B cell (primary cell): Measurements from ENCODE around the gene LHFPL6. TPM values are rescaled to one million over a fixed set of nuclear protein-coding genes. Genes with fewer than 3 reads are reported as not detected.

Experiments used
- ATAC-seq: fragments of 200-7000 bp; cut with Tn5 transposase; one replicate; pipeline ENCODE4 v1.10.0; 2021; ENCODE audit warnings: low read depth, mild to moderate bottlenecking, moderate number of reproducible peaks, moderate library complexity
- CTCF ChIA-PET: fragments of 350-600 bp; sonication (Branson Sonifier 250); formaldehyde crosslinking; loops from one replicate; lab custom pipeline; 2021; ENCODE audit warnings: antibody characterized with exemption, inconsistent platforms; lab: Charles Lee
- POLR2A ChIA-PET: fragments of 350-600 bp; sonication (Branson Sonifier 250); formaldehyde crosslinking; loops from one replicate; lab custom pipeline; 2021; ENCODE audit warnings: antibody characterized with exemption; lab: Charles Lee
- DNase-seq: peaks from one replicate; pipeline ENCODE4 v3.0.0; 2013
- H2AFZ ChIP-seq: 2 replicates; pipeline ENCODE4 v1.6.1; 2012; ENCODE audit warnings: mild to moderate bottlenecking, low read depth, low read length; ENCODE audit not compliant: insufficient read depth, poor library complexity, severe bottlenecking
- H3K27ac ChIP-seq, 2 donors: 1 replicate in 1 of 2; 2 replicates in 1 of 2; pipeline ENCODE4 v1.5.1; 2012 to 2013; ENCODE audit warnings: low read length in 2 of 2, mild to moderate bottlenecking in 2 of 2, moderate library complexity in 1 of 2
- H3K27me3 ChIP-seq, 4 experiments: fragments of 200-600 bp in 1 of 4; sonication (generic) in 1 of 4; replicated peaks in 1 of 4; 1 replicate in 2 of 4; 2 replicates in 2 of 4; pipeline versions ENCODE4 v1.6.1 to v1.7.0; 2013 to 2016; ENCODE audit warnings: low read length in 3 of 4, mild to moderate bottlenecking in 2 of 4, mixed read lengths in 1 of 4, moderate library complexity in 1 of 4; ENCODE audit not compliant: insufficient read depth in 4 of 4, control insufficient read depth in 3 of 4; ENCODE audit errors: control extremely low read depth in 1 of 4
- H3K36me3 ChIP-seq, 2 experiments: replicated peaks in 1 of 2; 1 replicate in 1 of 2; 2 replicates in 1 of 2; pipeline versions ENCODE4 v1.6.1 to v1.7.1; 2013; ENCODE audit warnings: low read length in 1 of 2; ENCODE audit not compliant: insufficient read depth in 2 of 2, control insufficient read depth in 1 of 2; ENCODE audit errors: control extremely low read depth in 1 of 2, extremely low read depth in 1 of 2
- H3K4me1 ChIP-seq, 2 donors: fragments of 200-600 bp in 1 of 2; sonication (generic) in 1 of 2; 1 replicate in 1 of 2; 2 replicates in 1 of 2; pipeline versions ENCODE4 v1.5.1 to v1.6.1; 2013 to 2017; ENCODE audit warnings: low read length in 2 of 2; ENCODE audit not compliant: control insufficient read depth in 2 of 2, insufficient read depth in 2 of 2
- H3K4me2 ChIP-seq: replicated peaks from 2 replicates; pipeline ENCODE3; 2012; ENCODE audit warnings: mild to moderate bottlenecking, low read depth, low read length; ENCODE audit not compliant: poor library complexity, severe bottlenecking
- H3K4me3 ChIP-seq, 5 experiments: fragments of 200-600 bp in 1 of 5; sonication (generic) in 1 of 5; 1 replicate in 3 of 5; 2 replicates in 2 of 5; pipeline versions ENCODE4 v1.5.1 to v1.7.0; 2011 to 2016; ENCODE audit warnings: low read length in 4 of 5, mild to moderate bottlenecking in 4 of 5, low read depth in 2 of 5, control low read depth in 1 of 5, moderate library complexity in 1 of 5; ENCODE audit not compliant: insufficient read depth in 1 of 5; ENCODE audit errors: control extremely low read depth in 1 of 5, extremely low read depth in 1 of 5
- H3K79me2 ChIP-seq: fragments of 200-600 bp; sonication (generic); one replicate; pipeline ENCODE4 v1.6.0; 2016; ENCODE audit warnings: low read length; ENCODE audit not compliant: control insufficient read depth, insufficient read depth
- H3K9ac ChIP-seq: fragments of 200-600 bp; sonication (generic); 2 replicates; pipeline ENCODE4 v1.6.1; 2017; ENCODE audit warnings: mild to moderate bottlenecking, low read length, moderate library complexity
- H3K9me3 ChIP-seq, 3 donors: one replicate each; pipeline versions ENCODE4 v1.6.1 to v1.7.1; 2013; ENCODE audit warnings: low read length in 2 of 3; ENCODE audit not compliant: control insufficient read depth in 2 of 3, insufficient read depth in 1 of 3; ENCODE audit errors: control extremely low read depth in 1 of 3
- H4K20me1 ChIP-seq: 2 replicates; pipeline ENCODE4 v1.6.0; 2012; ENCODE audit warnings: mild to moderate bottlenecking, low read length; ENCODE audit not compliant: insufficient read depth, control insufficient read depth, poor library complexity, severe bottlenecking
- H3K27ac Mint-ChIP-seq: one replicate; pipeline ENCODE4 v1.8.0; 2021; ENCODE audit warnings: mixed read lengths
- H3K27me3 Mint-ChIP-seq: one replicate; pipeline ENCODE4 v1.8.0; 2021; ENCODE audit warnings: mixed read lengths
- H3K4me1 Mint-ChIP-seq: one replicate; pipeline ENCODE4 v1.8.0; 2021; ENCODE audit warnings: mixed read lengths
- H3K4me3 Mint-ChIP-seq: one replicate; pipeline ENCODE4 v1.8.0; 2021; ENCODE audit warnings: mixed read lengths
- H3K9me3 Mint-ChIP-seq: one replicate; pipeline ENCODE4 v1.8.0; 2022; ENCODE audit warnings: mixed read lengths; ENCODE audit not compliant: insufficient read depth
- EZH2 ChIP-seq: IDR thresholded peaks from 2 replicates; pipeline ENCODE4 v1.6.1; 2012; ENCODE audit warnings: borderline replicate concordance, low read depth, mild to moderate bottlenecking, moderate library complexity, low read length; ENCODE audit not compliant: insufficient read depth, poor library complexity, severe bottlenecking
- WGBS: methylation state at CpG from one replicate; pipeline ENCODE4 v1.1.5; 2013; ENCODE audit warnings: missing lambda C conversion rate; ENCODE audit not compliant: insufficient coverage; 5-methylcytosine and 5-hydroxymethylcytosine counted together
- intact Hi-C: fragments of 100-400 bp; cut with micrococcal nuclease; formaldehyde crosslinking; loops from one replicate; pipeline ENCODE4 v1.10.0; 2022
- polyA plus RNA-seq: library from polyadenylated mRNA; depleted of rRNA; stranded (reverse); fragments of >200 nt; gene quantifications from 2 replicates; pipeline ENCODE4 v1.2.3, GENCODE V29; 2012
- total RNA-seq, 2 donors: library from RNA; stranded (reverse); fragments of 120-200 nt in 1 of 2; gene quantifications; 1 replicate in 1 of 2; 2 replicates in 1 of 2; pipeline versions ENCODE4 v1.2.3 to v1.2.4, GENCODE V29; 2013 to 2022
- TF ChIP-seq, protein P1 (sequence below): fragments of 200-600 bp; IDR thresholded peaks from one replicate; pipeline ENCODE4 v1.8.0; 2022; ENCODE audit warnings: antibody characterized with exemption, mild to moderate bottlenecking

LHFPL6 gene
- total and polyA plus RNA-seq, 2 donors (not counting 1 experiment from before 2014, with no cell fraction given): 0.01 TPM; not detected in 1

GRCh38 chr13:39403106-39403505 lies 199.9 kb downstream of the LHFPL6 start:
- no peak overlapping the region for H3K9ac ChIP-seq
- no peaks in the 10 kb centered on the region for H3K36me3 ChIP-seq
- ChIA-PET CTCF (no interaction called here), POLR2A (no interaction called here)
- no peak for TF ChIP-seq EZH2
- TF ChIP-seq, protein P1, sequence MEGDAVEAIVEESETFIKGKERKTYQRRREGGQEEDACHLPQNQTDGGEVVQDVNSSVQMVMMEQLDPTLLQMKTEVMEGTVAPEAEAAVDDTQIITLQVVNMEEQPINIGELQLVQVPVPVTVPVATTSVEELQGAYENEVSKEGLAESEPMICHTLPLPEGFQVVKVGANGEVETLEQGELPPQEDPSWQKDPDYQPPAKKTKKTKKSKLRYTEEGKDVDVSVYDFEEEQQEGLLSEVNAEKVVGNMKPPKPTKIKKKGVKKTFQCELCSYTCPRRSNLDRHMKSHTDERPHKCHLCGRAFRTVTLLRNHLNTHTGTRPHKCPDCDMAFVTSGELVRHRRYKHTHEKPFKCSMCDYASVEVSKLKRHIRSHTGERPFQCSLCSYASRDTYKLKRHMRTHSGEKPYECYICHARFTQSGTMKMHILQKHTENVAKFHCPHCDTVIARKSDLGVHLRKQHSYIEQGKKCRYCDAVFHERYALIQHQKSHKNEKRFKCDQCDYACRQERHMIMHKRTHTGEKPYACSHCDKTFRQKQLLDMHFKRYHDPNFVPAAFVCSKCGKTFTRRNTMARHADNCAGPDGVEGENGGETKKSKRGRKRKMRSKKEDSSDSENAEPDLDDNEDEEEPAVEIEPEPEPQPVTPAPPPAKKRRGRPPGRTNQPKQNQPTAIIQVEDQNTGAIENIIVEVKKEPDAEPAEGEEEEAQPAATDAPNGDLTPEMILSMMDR: no peak
- no peak for ATAC-seq
- no peak overlapping the region for H3K27ac ChIP-seq
- no peaks in the 10 kb centered on the region for H4K20me1 ChIP-seq
- H3K27me3 ChIP-seq: no peaks in the 10 kb centered on the region
- no peak overlapping the region for H3K4me2 ChIP-seq
- Mint-ChIP-seq H3K27me3 (no peaks in the 10 kb centered on the region), H3K4me1 (no peaks in the 10 kb centered on the region), H3K9me3 (no peaks in the 10 kb centered on the region), H3K27ac (no peak overlapping the region), H3K4me3 (no peak overlapping the region)
- no peak overlapping the region for H2AFZ ChIP-seq
- H3K4me3 ChIP-seq: no peak overlapping the region
- H3K4me1 ChIP-seq: no peaks in the 10 kb centered on the region
- no peak for DNase-seq
- intact Hi-C loops: no loop called here
- H3K79me2 ChIP-seq: no peaks in the 10 kb centered on the region
- H3K9me3 ChIP-seq: no peaks in the 10 kb centered on the region

- H3K36me3 ChIP-seq: no peaks in the 10 kb centered on the region
- no peaks in the 10 kb centered on the region for H3K9me3 ChIP-seq
- WGBS: 50% methylated on average over 1 of the region's 3 CpGs
- intact Hi-C loops: no loop called here
- H3K27me3 ChIP-seq: no peaks in the 10 kb centered on the region
- no peak overlapping the region for H3K27ac ChIP-seq
- TF ChIP-seq, protein P1: no peak
- TF ChIP-seq EZH2: no peak
- Mint-ChIP-seq H3K4me3 (no peak overlapping the region), H3K27ac (no peak overlapping the region), H3K9me3 (no peaks in the 10 kb centered on the region), H3K4me1 (no peaks in the 10 kb centered on the region), H3K27me3 (no peaks in the 10 kb centered on the region)
- no peaks in the 10 kb centered on the region for H3K4me1 ChIP-seq
- no peak overlapping the region for H3K4me3 ChIP-seq
- ATAC-seq (no peak), DNase-seq (no peak)
- H4K20me1 ChIP-seq: no peaks in the 10 kb centered on the region
- H3K9ac ChIP-seq: no peak overlapping the region
- no peak overlapping the region for H2AFZ ChIP-seq
- no peaks in the 10 kb centered on the region for H3K79me2 ChIP-seq
- ChIA-PET CTCF (no interaction called here), POLR2A (no interaction called here)
- no peak overlapping the region for H3K4me2 ChIP-seq
Measured at GRCh38 chr13:39402221-39402970, 200.6 kb downstream of the LHFPL6 start.
